ENCODE data around the gene APOBR.
"Not testable (repeated sequence)": the region's sequence is repeated elsewhere in the genome, so short reads cannot be mapped to it uniquely, and the experiment has no call there.

The APOBR gene

GRCh38 chr16:28528463-28528867 is 34.0 kb downstream of the APOBR start:
- DNase-seq (ENCODE audit: low spot score): no peak

- no peak for DNase-seq (ENCODE audit: low spot score)
Observed at GRCh38 chr16:28529124-28529523, 34.7 kb downstream of the APOBR start.

GRCh38 chr16:28531777-28532744 is 37.6 kb downstream of the APOBR start:
- DNase-seq (ENCODE audit: low spot score): no peak

- no peak for DNase-seq (ENCODE audit: low spot score)
Observed at GRCh38 chr16:28532940-28533647, 38.7 kb downstream of the APOBR start.

GRCh38 chr16:28534542-28535373 is 40.3 kb downstream of the APOBR start:
- peak; percentile 48 for DNase-seq (ENCODE audit: low spot score)

- DNase-seq (ENCODE audit: low spot score): no peak
Observed at GRCh38 chr16:28537076-28537475, 42.6 kb downstream of the APOBR start.

GRCh38 chr16:28537964-28538732 is 43.7 kb downstream of the APOBR start:
- no peak for DNase-seq (ENCODE audit: low spot score)

GRCh38 chr16:28538733-28539596 is 44.5 kb downstream of the APOBR start, which contains the start of gene NUPR1:
TSS of gene NUPR1 (minus strand) at chr16:28538974. CDS start at chr16:28538907, 67 bp downstream.
- DNase-seq (ENCODE audit: low spot score): no peak

GRCh38 chr16:28540346-28540745 is 45.9 kb downstream of the APOBR start:
- no peak for DNase-seq (ENCODE audit: low spot score)

GRCh38 chr16:28542646-28543045 is 48.2 kb downstream of the APOBR start:
- DNase-seq (ENCODE audit: low spot score): no peak

- no peak for DNase-seq (ENCODE audit: low spot score)
Observed at GRCh38 chr16:28543072-28543471, 48.6 kb downstream of the APOBR start.

GRCh38 chr16:28544998-28545397 is 50.6 kb downstream of the APOBR start:
- DNase-seq (ENCODE audit: low spot score): no peak

GRCh38 chr16:28545964-28546363 is 51.5 kb downstream of the APOBR start:
- not testable (repeated sequence) for DNase-seq (ENCODE audit: low spot score)

GRCh38 chr16:28546626-28547025 is 52.2 kb downstream of the APOBR start:
- no peak for DNase-seq (ENCODE audit: low spot score)

GRCh38 chr16:28548306-28548802 is 53.9 kb downstream of the APOBR start:
- no peak for DNase-seq (ENCODE audit: low spot score)

All from CD4-positive, alpha-beta T cell treated with Interleukin-2 at 100 ng/mL for 4 hours (primary cell).